HepG2 (cell line): ENCODE data around the gene PHEX. TPM values are rescaled to one million over a fixed set of nuclear protein-coding genes. Genes with fewer than 3 reads are reported as not detected.

Experiments used
- ATAC-seq: fragments of 200-7000 bp; cut with Tn5 transposase; 3 replicates; pipeline ENCODE4 v1.9.1; 2020; ENCODE audit warnings: mild to moderate bottlenecking, moderate library complexity
- BruUV-seq: library from RNA; stranded (reverse); fragments of 400-500 nt; replicated peaks from 2 replicates; lab custom pipeline; 2021; lab: Mats Ljungman, UMichigan
- CTCF ChIA-PET: fragments of 300-600 bp; formaldehyde crosslinking; extraction: SDS; loops from one replicate; lab custom pipeline; 2021; ENCODE audit warnings: low total read pairs, inconsistent platforms, low intra/inter-chr PET ratio; lab: Yijun Ruan, JAX
- POLR2A ChIA-PET: fragments of 350-600 bp; sonication (Branson Sonifier 250); formaldehyde crosslinking; loops from one replicate; lab custom pipeline; 2020; ENCODE audit warnings: antibody characterized with exemption, inconsistent platforms; lab: Yijun Ruan, JAX
- DNase-seq: peaks from one replicate; pipeline ENCODE4 v3.0.0-alpha.2; 2015; ENCODE audit warnings: low spot score
- FAIRE-seq: peaks from 3 replicates; lab custom pipeline; 2011; peaks lifted over from hg19 to GRCh38; lab: Jason Lieb, UNC
- H2AFZ ChIP-seq: one replicate; pipeline ENCODE4 v1.6.1; 2011; ENCODE audit warnings: low read length, inconsistent platforms
- H3K27ac ChIP-seq: fragments of 300-600 bp; 3 replicates; pipeline ENCODE4 v1.8.0; 2011; ENCODE audit warnings: mixed run types, mild to moderate bottlenecking, mixed read lengths, low read length, inconsistent platforms; ENCODE audit not compliant: insufficient read depth; ENCODE audit errors: extremely low read length
- H3K27me3 ChIP-seq, 2 experiments: fragments of 200-600 bp in 1 of 2; 2 replicates in 1 of 2; 3 replicates in 1 of 2; pipeline versions ENCODE4 v1.6.0 to v1.8.0; 2011; ENCODE audit warnings: low read length in 2 of 2, mild to moderate bottlenecking in 2 of 2, moderate library complexity in 2 of 2, inconsistent platforms in 1 of 2; ENCODE audit not compliant: insufficient read depth in 2 of 2, control insufficient read depth in 1 of 2
- H3K36me3 ChIP-seq, 2 experiments: fragments of 200-600 bp in 1 of 2; replicated peaks in 1 of 2; 2 replicates in 1 of 2; 3 replicates in 1 of 2; pipeline versions ENCODE4 v1.5.1 to v1.8.0; 2011; ENCODE audit warnings: low read length in 2 of 2, inconsistent platforms in 1 of 2; ENCODE audit not compliant: insufficient read depth in 2 of 2, control insufficient read depth in 1 of 2
- H3K4me1 ChIP-seq: 2 replicates; pipeline ENCODE4 v1.5.1; 2012; ENCODE audit warnings: low read length, inconsistent platforms; ENCODE audit not compliant: insufficient read depth
- H3K4me2 ChIP-seq: 2 replicates; pipeline ENCODE4 v1.6.0; 2011; ENCODE audit warnings: low read depth, low read length, inconsistent platforms
- H3K4me3 ChIP-seq, 3 experiments: fragments of 200-600 bp in 1 of 3; sonication (generic), shearing (Covaris generic) in 1 of 3; replicated peaks in 1 of 3; 2 replicates each; pipeline ENCODE4 v1.5.1; 2011 to 2016; ENCODE audit warnings: low read length in 3 of 3, inconsistent platforms in 2 of 3, low read depth in 2 of 3, mild to moderate bottlenecking in 2 of 3, control low read depth in 1 of 3, mixed read lengths in 1 of 3; ENCODE audit not compliant: insufficient read depth in 1 of 3
- H3K79me2 ChIP-seq: one replicate; pipeline ENCODE4 v1.6.1; 2011; ENCODE audit warnings: low read length, inconsistent platforms; ENCODE audit not compliant: insufficient read depth
- H3K9ac ChIP-seq: 2 replicates; pipeline ENCODE4 v1.6.0; 2011; ENCODE audit warnings: mild to moderate bottlenecking, low read depth, low read length, inconsistent platforms; ENCODE audit not compliant: insufficient read depth
- H3K9me3 ChIP-seq: 2 replicates; pipeline ENCODE4 v1.5.1; 2012; ENCODE audit warnings: mild to moderate bottlenecking, low read length
- H4K20me1 ChIP-seq: 2 replicates; pipeline ENCODE4 v1.6.0; 2011; ENCODE audit warnings: inconsistent platforms, mild to moderate bottlenecking, low read length, moderate library complexity; ENCODE audit not compliant: insufficient read depth
- HNRNPLL ChIP-seq: fragments of 200-400 bp; formaldehyde crosslinking; IDR thresholded peaks from 2 replicates; pipeline ENCODE4 v1.6.1; 2017; ENCODE audit warnings: mild to moderate bottlenecking, low read depth, low read length; ENCODE audit not compliant: poor library complexity, severe bottlenecking
- KMT2B ChIP-seq: IDR thresholded peaks from 2 replicates; pipeline ENCODE4 v1.6.1; 2016; ENCODE audit warnings: missing genetic modification reagents, missing compliant biosample characterization
- NAIF1 ChIP-seq: sonication (generic); formaldehyde crosslinking; IDR thresholded peaks from 2 replicates; pipeline ENCODE4 v1.5.0; 2020; ENCODE audit warnings: mild to moderate bottlenecking, missing genetic modification reagents, borderline replicate concordance
- NKX3-1 ChIP-seq: sonication (generic); formaldehyde crosslinking; IDR thresholded peaks from 2 replicates; pipeline ENCODE4 v1.5.0; 2020; ENCODE audit warnings: missing genetic modification reagents
- RAD21 ChIP-seq: fragments of 450-650 bp; formaldehyde crosslinking; IDR thresholded peaks from 2 replicates; pipeline ENCODE4 v1.5.0; 2020; ENCODE audit warnings: mild to moderate bottlenecking
- RXRA ChIP-seq: sonication (generic); formaldehyde crosslinking; IDR thresholded peaks from 2 replicates; pipeline ENCODE4 v1.5.1; 2020; ENCODE audit warnings: missing genetic modification reagents
- XBP1 ChIP-seq: sonication (generic); formaldehyde crosslinking; IDR thresholded peaks from 2 replicates; pipeline ENCODE4 v1.5.0; 2020; ENCODE audit warnings: missing genetic modification reagents
- ZNF530 ChIP-seq: sonication (generic); formaldehyde crosslinking; IDR thresholded peaks from 2 replicates; pipeline ENCODE4 v1.5.0; 2020; ENCODE audit warnings: low read depth, mild to moderate bottlenecking, missing genetic modification reagents
- ZNF546 ChIP-seq: sonication (generic); formaldehyde crosslinking; conservative IDR thresholded peaks from 2 replicates; pipeline ENCODE4 v1.8.1; 2023; ENCODE audit warnings: mild to moderate bottlenecking, missing genetic modification reagents
- ZNF616 ChIP-seq: sonication (generic); formaldehyde crosslinking; IDR thresholded peaks from 2 replicates; pipeline ENCODE4 v1.5.0; 2020; ENCODE audit warnings: low read depth, mild to moderate bottlenecking, missing genetic modification reagents
- ZNF766 ChIP-seq: sonication (generic); formaldehyde crosslinking; IDR thresholded peaks from 2 replicates; pipeline ENCODE4 v1.5.0; 2020; ENCODE audit warnings: missing genetic modification reagents, borderline replicate concordance
- ZSCAN20 ChIP-seq: sonication (generic); formaldehyde crosslinking; IDR thresholded peaks from 2 replicates; pipeline ENCODE4 v1.4.0; 2020; ENCODE audit warnings: missing genetic modification reagents, mild to moderate bottlenecking, borderline replicate concordance
- WGBS: methylation state at CpG from one replicate; pipeline ENCODE4 v1.1.6; 2017; ENCODE audit warnings: low lambda C conversion rate; 5-methylcytosine and 5-hydroxymethylcytosine counted together
- in situ Hi-C: cut with HindIII; loops from 2 replicates; pipeline ENCODE4 v1.10.0; 2017; ENCODE audit warnings: low pct_unique_long_range_greater_than_20kb; ENCODE audit not compliant: extremely low pct_ligation_motif_present
- intact Hi-C: fragments of 100-400 bp; cut with micrococcal nuclease; formaldehyde crosslinking; loops from one replicate; pipeline ENCODE4 v1.10.0; 2022; ENCODE audit not compliant: unreplicated experiment
- polyA plus RNA-seq, 8 experiments: library from polyadenylated mRNA; depleted of rRNA in 3 of 8; stranded (reverse) in 7 of 8; unstranded in 1 of 8; fragments of >200 nt; fragmentation: Illumina TruSeq in 4 of 8; extraction: Trizol in 4 of 8; gene quantifications; 2 replicates each; pipeline versions ENCODE4 v1.2.1 to v1.2.3, GENCODE V29; 2011 to 2016; ENCODE audit warnings: low read depth in 4 of 8, missing spikeins in 1 of 8, mixed read lengths in 1 of 8; ENCODE audit not compliant: insufficient read depth in 1 of 8
- total RNA-seq, 5 experiments: library from RNA; depleted of rRNA; stranded (reverse); fragments of >200 nt; fragmentation: Illumina TruSeq; extraction: Trizol; gene quantifications; 2 replicates each; pipeline ENCODE4 v1.2.3, GENCODE V29; 2016; ENCODE audit warnings: low read depth in 1 of 5
- TF ChIP-seq, protein P1 (sequence below): sonication (generic); formaldehyde crosslinking; IDR thresholded peaks from 2 replicates; pipeline ENCODE4 v1.5.0; 2020; ENCODE audit warnings: mild to moderate bottlenecking, missing genetic modification reagents
- TF ChIP-seq, protein P2 (sequence below): sonication (generic); formaldehyde crosslinking; IDR thresholded peaks from 2 replicates; pipeline ENCODE4 v1.8.0; 2022; ENCODE audit warnings: missing genetic modification reagents, low read depth, mild to moderate bottlenecking, borderline replicate concordance
- TF ChIP-seq, protein P3 (sequence below): sonication (generic); formaldehyde crosslinking; IDR thresholded peaks from 2 replicates; pipeline ENCODE4 v1.5.0; 2020; ENCODE audit warnings: mild to moderate bottlenecking, missing genetic modification reagents, borderline replicate concordance

Gene PHEX
- total and polyA plus RNA-seq, 2 of the 13 experiments (the other 11 are each of a cell fraction or from before 2014, with no cell fraction given), result 0.01 to 0.27 TPM

DNA sequence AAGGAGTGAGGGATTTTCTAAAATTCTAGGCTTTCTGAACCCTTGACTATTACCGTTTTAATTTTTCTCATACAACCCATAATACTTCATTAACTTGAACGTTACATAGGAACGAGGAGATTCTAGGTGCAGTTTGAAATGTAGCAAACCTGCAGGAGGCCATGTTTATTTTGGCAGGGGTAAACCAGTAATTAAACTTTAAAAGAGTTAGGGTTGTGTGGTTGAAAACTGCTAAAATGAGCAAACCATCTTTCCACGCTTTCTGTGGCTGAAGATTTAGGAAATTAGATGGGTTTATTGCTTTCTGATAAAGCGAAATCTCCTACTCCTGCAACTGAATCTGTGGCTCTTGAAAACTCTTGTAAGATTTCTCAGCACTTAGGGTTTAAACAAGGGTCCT is 1.7 kb downstream of the PHEX start (continued):
- TF ChIP-seq, protein P1, sequence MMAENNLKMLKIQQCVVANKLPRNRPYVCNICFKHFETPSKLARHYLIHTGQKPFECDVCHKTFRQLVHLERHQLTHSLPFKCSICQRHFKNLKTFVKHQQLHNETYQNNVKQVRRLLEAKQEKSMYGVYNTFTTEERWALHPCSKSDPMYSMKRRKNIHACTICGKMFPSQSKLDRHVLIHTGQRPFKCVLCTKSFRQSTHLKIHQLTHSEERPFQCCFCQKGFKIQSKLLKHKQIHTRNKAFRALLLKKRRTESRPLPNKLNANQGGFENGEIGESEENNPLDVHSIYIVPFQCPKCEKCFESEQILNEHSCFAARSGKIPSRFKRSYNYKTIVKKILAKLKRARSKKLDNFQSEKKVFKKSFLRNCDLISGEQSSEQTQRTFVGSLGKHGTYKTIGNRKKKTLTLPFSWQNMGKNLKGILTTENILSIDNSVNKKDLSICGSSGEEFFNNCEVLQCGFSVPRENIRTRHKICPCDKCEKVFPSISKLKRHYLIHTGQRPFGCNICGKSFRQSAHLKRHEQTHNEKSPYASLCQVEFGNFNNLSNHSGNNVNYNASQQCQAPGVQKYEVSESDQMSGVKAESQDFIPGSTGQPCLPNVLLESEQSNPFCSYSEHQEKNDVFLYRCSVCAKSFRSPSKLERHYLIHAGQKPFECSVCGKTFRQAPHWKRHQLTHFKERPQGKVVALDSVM, result no peak
- TF ChIP-seq, protein P2, sequence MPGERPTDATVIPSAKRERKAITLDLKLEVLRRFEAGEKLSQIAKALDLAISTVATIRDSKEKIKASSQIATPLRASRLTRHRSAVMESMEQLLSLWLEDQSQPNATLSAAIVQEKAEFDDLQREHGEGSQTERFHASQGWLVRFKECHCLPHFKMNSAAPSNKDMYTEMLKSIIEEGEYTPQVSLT, result no peak
- TF ChIP-seq, protein P3, sequence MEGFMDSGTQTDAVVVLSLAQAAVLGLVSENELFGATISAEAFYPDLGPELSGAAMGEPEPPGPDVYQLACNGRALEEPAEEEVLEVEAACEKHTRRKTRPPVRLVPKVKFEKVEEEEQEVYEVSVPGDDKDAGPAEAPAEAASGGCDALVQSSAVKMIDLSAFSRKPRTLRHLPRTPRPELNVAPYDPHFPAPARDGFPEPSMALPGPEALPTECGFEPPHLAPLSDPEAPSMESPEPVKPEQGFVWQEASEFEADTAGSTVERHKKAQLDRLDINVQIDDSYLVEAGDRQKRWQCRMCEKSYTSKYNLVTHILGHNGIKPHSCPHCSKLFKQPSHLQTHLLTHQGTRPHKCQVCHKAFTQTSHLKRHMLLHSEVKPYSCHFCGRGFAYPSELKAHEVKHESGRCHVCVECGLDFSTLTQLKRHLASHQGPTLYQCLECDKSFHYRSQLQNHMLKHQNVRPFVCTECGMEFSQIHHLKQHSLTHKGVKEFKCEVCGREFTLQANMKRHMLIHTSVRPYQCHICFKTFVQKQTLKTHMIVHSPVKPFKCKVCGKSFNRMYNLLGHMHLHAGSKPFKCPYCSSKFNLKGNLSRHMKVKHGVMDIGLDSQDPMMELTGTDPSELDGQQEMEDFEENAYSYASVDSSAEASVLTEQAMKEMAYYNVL (CRISPR knock-in tag), result no peak
- TF ChIP-seq ZNF766 (CRISPR knock-in tag) (no peak), XBP1 (no peak), ZSCAN20 (CRISPR knock-in tag) (no peak), ZNF546 (CRISPR knock-in tag) (no peak), RXRA (CRISPR knock-in tag) (no peak), HNRNPLL (no peak)

DNA sequence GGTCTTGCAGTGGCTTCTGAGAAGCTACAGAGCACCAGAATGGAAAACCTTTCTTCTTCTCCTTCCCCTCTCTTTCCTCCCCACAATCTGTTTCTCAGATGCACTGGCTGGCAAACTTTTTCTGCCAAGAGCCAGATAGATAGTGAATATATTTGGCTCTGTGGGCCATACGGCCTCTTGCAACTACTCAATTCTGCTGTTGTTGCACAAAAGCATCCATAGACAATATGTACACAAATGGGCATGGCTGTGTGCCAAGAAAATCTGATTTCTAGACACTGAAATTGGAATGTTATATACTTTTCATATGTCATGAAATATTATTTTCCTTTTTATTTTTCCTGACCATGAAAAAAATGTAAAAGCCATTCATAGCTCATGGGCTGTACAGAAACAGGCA is 3.1 kb downstream of the PHEX start:
- TF ChIP-seq KMT2B (CRISPR knock-in tag) (no peak), ZNF616 (CRISPR knock-in tag) (no peak), ZNF530 (CRISPR knock-in tag) (no peak), NAIF1 (no peak), NKX3-1 (CRISPR knock-in tag) (no peak), RAD21 (CRISPR knock-in tag) (no peak)
- no peak for ATAC-seq
- H4K20me1 ChIP-seq, result no peaks in the 10 kb centered on the region
- ChIA-PET CTCF (no interaction called here), POLR2A (no interaction called here)
- BruUV-seq, result no TSS peak
- in situ Hi-C loops (no loop called here), intact Hi-C loops (no loop called here)
- H2AFZ ChIP-seq, result no peak overlapping the region
- no peak overlapping the region for H3K4me3 ChIP-seq
- no peak overlapping the region for H3K27ac ChIP-seq
- no peaks in the 10 kb centered on the region for H3K9me3 ChIP-seq
- no peaks in the 10 kb centered on the region for H3K79me2 ChIP-seq
- WGBS, result 22% methylated on average over 1 of the region's 1 CpG
- DNase-seq, result no peak
- no peak for FAIRE-seq
- H3K4me2 ChIP-seq, result no peak overlapping the region
- no peak overlapping the region for H3K9ac ChIP-seq
- no peaks in the 10 kb centered on the region for H3K4me1 ChIP-seq
- no peaks in the 10 kb centered on the region for H3K27me3 ChIP-seq
- H3K36me3 ChIP-seq, result no peaks in the 10 kb centered on the region
